ACC112 (cell line): ENCODE measurements around the gene KBTBD3.
"Not testable (repeated sequence)": the region's sequence is repeated elsewhere in the genome, so short reads cannot be mapped to it uniquely, and the experiment has no call there.

Experiments
- H2AFZ ChIP-seq: fragments of 200-600 bp; sonication (generic); one replicate; pipeline ENCODE4 v1.6.0; 2017; ENCODE audit warnings: antibody characterized with exemption, low read length; ENCODE audit not compliant: unreplicated experiment
- H3K27ac ChIP-seq: fragments of 200-600 bp; sonication (generic); 2 replicates; pipeline ENCODE4 v1.5.1; 2014; ENCODE audit warnings: low read depth, mild to moderate bottlenecking, antibody characterized with exemption, low read length, moderate library complexity
- H3K27me3 ChIP-seq: fragments of 200-600 bp; sonication (generic); 2 replicates; pipeline ENCODE4 v1.6.1; 2014; ENCODE audit warnings: mild to moderate bottlenecking, antibody characterized with exemption, low read length, moderate library complexity, mixed read lengths; ENCODE audit not compliant: insufficient read depth
- H3K36me3 ChIP-seq: fragments of 200-600 bp; sonication (generic); 2 replicates; pipeline ENCODE4 v1.6.1; 2016; ENCODE audit warnings: mild to moderate bottlenecking, antibody characterized with exemption, low read length, moderate library complexity, mixed read lengths; ENCODE audit not compliant: insufficient read depth
- H3K4me1 ChIP-seq: fragments of 200-600 bp; sonication (generic); one replicate; pipeline ENCODE4 v1.6.1; 2016; ENCODE audit warnings: low read length, mixed read lengths; ENCODE audit not compliant: insufficient read depth, unreplicated experiment, control insufficient read depth
- H3K4me3 ChIP-seq: fragments of 200-600 bp; sonication (generic); 2 replicates; pipeline ENCODE4 v1.5.1; 2014; ENCODE audit warnings: mild to moderate bottlenecking, low read depth, low read length
- H3K79me2 ChIP-seq: fragments of 200-600 bp; sonication (generic); one replicate; pipeline ENCODE4 v1.6.0; 2016; ENCODE audit warnings: low read length; ENCODE audit not compliant: control insufficient read depth, unreplicated experiment, insufficient read depth

Gene KBTBD3

DNA sequence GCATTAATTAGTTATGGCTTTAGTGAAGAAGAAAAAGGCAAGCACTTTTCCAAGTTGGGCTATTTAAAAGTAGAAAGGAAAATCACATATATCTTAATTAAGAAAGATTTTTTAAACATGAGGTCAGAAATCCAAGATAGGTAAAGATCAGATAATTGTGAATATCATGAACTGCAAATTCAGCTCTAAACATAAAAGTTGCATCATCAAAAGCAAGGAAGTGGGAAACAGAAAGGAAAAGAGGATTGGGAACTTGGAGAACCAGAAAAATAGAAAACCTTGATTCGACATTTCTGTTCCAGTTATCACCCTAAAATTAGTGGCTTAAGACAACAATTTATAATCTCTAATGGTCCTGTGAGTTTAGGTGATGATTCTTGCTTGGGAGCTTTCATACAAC, 17.5 kb downstream of the KBTBD3 start:
- Histone ChIP-seq H3K79me2 (no peaks in the 10 kb centered on the region), H3K4me3 (no peak overlapping the region), H3K4me1 (no peaks in the 10 kb centered on the region), H3K27ac (no peak overlapping the region), H3K27me3 (no peaks in the 10 kb centered on the region), H3K36me3 (no peaks in the 10 kb centered on the region), H2AFZ (no peak overlapping the region)

GRCh38 chr11:106058377-106058776, 18.8 kb downstream of the KBTBD3 start:
- H3K36me3 ChIP-seq, H3K27ac ChIP-seq, H3K79me2 ChIP-seq, H2AFZ ChIP-seq, H3K27me3 ChIP-seq, H3K4me3 ChIP-seq, H3K4me1 ChIP-seq: not testable (repeated sequence)

DNA sequence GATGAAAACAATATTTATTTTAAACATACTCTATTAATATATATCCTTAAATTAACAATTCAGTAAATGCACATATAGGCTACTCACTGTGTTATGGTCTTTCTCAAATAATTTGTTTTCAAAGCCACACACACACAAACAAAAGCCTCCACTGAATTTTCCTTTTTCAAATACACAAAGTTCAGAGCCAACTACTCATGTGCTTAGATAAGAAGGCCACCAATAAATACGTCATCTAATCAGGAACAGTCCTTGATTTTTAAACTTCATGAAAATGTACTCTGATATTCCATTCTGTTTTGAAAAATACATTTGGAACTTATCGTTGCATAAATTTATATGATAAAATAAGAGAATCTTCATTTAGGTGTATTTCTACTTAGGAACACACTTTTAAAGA, 26.0 kb downstream of the KBTBD3 start:
- Histone ChIP-seq H2AFZ (no peak overlapping the region), H3K27me3 (no peaks in the 10 kb centered on the region), H3K4me1 (no peaks in the 10 kb centered on the region), H3K36me3 (no peaks in the 10 kb centered on the region), H3K4me3 (no peak overlapping the region), H3K27ac (no peak overlapping the region), H3K79me2 (no peaks in the 10 kb centered on the region)

DNA sequence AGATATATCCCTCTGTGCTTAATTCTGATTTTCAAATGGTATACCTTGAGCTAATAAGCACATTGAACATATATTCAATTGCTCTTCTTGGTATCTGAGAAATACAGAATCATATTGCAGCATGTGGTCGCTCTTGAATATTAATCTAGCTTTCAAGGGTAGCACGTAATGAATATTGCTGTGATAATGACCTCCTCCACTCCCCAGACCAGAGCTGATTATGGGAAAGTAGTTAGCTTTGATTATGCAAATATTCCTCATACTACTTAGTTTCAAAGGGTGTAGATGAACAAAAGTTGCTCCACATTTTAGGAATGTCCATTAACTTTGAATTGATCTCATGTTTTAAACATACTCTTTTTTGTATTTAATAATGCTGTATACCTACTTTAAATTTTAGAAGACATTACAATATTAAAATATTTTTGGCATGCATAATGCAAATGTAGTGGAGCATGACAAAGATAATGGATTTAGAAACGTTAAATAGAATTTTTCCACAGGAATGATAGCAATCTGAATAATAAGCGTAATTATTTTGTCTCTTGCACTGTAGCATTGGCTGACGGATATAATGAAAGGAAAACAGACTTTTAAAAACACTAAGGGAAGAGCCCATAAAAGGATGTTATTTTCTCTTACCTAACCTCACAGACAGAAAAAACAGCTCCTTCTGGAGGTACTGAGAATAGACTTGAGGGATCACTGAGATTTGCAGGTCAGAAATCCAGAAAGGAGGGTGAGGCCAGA, 27.2 kb downstream of the KBTBD3 start:
- Histone ChIP-seq H3K79me2 (no peaks in the 10 kb centered on the region), H3K4me1 (no peaks in the 10 kb centered on the region), H3K27me3 (no peaks in the 10 kb centered on the region), H3K27ac (no peak overlapping the region), H3K36me3 (no peaks in the 10 kb centered on the region), H3K4me3 (no peak overlapping the region), H2AFZ (no peak overlapping the region)

DNA sequence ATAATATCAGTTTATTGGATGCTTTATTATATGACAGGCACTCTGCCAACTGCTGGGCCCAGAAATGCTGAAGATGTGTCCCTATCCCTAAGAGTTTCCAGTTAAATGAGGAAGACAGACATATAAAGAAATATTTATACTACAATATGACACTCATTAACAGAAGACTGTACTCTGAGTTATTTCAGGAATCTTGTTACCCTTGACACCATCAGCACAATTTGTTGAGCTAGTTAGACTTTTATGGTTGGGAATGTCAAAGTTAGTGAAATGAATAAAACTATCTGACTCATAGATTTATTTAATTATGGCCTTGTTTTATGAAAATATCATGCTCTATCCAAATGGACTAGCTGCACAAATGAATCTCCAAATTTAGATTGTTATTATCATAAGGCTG, 29.5 kb downstream of the KBTBD3 start:
- H2AFZ ChIP-seq, result no peak overlapping the region
- no peak overlapping the region for H3K4me3 ChIP-seq
- H3K27me3 ChIP-seq, result no peaks in the 10 kb centered on the region
- H3K4me1 ChIP-seq, result no peaks in the 10 kb centered on the region
- no peak overlapping the region for H3K27ac ChIP-seq
- H3K79me2 ChIP-seq, result no peaks in the 10 kb centered on the region
- H3K36me3 ChIP-seq, result no peaks in the 10 kb centered on the region

GRCh38 chr11:106043540-106043939, 33.6 kb downstream of the KBTBD3 start:
- Histone ChIP-seq H3K79me2 (no peaks in the 10 kb centered on the region), H3K36me3 (no peaks in the 10 kb centered on the region), H3K4me3 (no peak overlapping the region), H2AFZ (peak overlapping the region; percentile 47), H3K4me1 (no peaks in the 10 kb centered on the region), H3K27me3 (no peaks in the 10 kb centered on the region), H3K27ac (no peak overlapping the region)

DNA sequence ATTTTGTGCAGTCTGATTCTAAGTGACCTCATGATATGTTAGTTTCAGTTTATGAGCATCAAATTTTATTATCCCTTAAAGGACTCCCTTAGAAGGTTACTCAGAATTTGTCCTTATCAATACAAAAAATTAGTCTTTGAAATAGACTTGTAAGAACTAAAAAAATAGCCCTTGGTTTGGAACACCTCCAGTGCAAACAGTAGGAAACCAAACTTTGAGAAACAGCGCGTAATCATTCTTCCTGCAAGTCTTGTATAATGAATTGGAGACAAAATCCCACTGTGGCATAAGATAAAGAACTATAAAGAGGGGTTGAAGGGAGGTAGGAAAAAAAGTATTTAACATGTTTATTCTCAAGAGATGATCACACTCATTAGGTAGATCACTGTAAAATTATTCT, 44.3 kb downstream of the KBTBD3 start:
- no peak overlapping the region for H3K4me3 ChIP-seq
- no peak overlapping the region for H3K27ac ChIP-seq
- H3K27me3 ChIP-seq, result no peaks in the 10 kb centered on the region
- no peaks in the 10 kb centered on the region for H3K36me3 ChIP-seq
- H3K4me1 ChIP-seq, result peaks cover 10% of the 10 kb centered on the region
- H2AFZ ChIP-seq, result no peak overlapping the region
- H3K79me2 ChIP-seq, result no peaks in the 10 kb centered on the region

GRCh38 chr11:106031936-106032335, 45.2 kb downstream of the KBTBD3 start:
- H3K4me3 ChIP-seq, result no peak overlapping the region
- H2AFZ ChIP-seq, result no peak overlapping the region
- H3K4me1 ChIP-seq, result peaks cover 10% of the 10 kb centered on the region
- H3K36me3 ChIP-seq, result no peaks in the 10 kb centered on the region
- H3K27me3 ChIP-seq, result no peaks in the 10 kb centered on the region
- H3K27ac ChIP-seq, result no peak overlapping the region
- no peaks in the 10 kb centered on the region for H3K79me2 ChIP-seq

GRCh38 chr11:106031202-106031810, 45.8 kb downstream of the KBTBD3 start:
- peaks cover 10% of the 10 kb centered on the region for H3K4me1 ChIP-seq
- no peak overlapping the region for H3K4me3 ChIP-seq
- no peaks in the 10 kb centered on the region for H3K27me3 ChIP-seq
- no peaks in the 10 kb centered on the region for H3K79me2 ChIP-seq
- no peak overlapping the region for H3K27ac ChIP-seq
- H2AFZ ChIP-seq, result no peak overlapping the region
- H3K36me3 ChIP-seq, result no peaks in the 10 kb centered on the region

DNA sequence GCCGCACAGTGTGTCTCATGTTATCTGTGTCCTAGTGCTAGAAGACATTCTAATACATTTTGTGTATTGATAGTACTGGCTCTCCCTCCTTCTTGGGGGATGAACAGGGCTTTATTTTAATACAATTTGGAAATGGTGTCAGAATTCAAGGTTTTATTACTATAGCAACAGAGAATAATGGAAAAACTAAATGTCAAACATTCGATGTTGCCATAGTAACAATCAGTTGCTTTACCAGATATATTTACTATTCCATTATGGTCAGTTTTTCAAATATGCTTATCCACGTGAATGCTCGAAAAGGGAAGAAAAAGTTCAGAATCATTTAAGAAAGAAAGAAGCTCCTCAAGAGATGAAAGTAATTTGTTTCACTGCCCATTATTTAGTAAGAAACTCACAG, 46.5 kb downstream of the KBTBD3 start:
- H3K27me3 ChIP-seq, result no peaks in the 10 kb centered on the region
- no peak overlapping the region for H3K4me3 ChIP-seq
- peaks cover 10% of the 10 kb centered on the region for H3K4me1 ChIP-seq
- H3K36me3 ChIP-seq, result no peaks in the 10 kb centered on the region
- no peak overlapping the region for H2AFZ ChIP-seq
- H3K27ac ChIP-seq, result no peak overlapping the region
- H3K79me2 ChIP-seq, result no peaks in the 10 kb centered on the region

GRCh38 chr11:106022795-106023275, 54.3 kb downstream of the KBTBD3 start:
- peak overlapping the region; percentile 44; the same call in 1 of the 2 replicates for H3K27ac ChIP-seq
- peaks cover 27% of the 10 kb centered on the region for H3K4me1 ChIP-seq
- no peaks in the 10 kb centered on the region for H3K27me3 ChIP-seq
- peaks cover 33% of the 10 kb centered on the region for H3K79me2 ChIP-seq
- H3K4me3 ChIP-seq, result peak overlapping the region; percentile 86
- H3K36me3 ChIP-seq, result peaks cover 8% of the 10 kb centered on the region
- H2AFZ ChIP-seq, result peak overlapping the region; percentile 99
